GM19099 (cell line): ENCODE data around the gene OLFM1.

Experiments
- POLR2A ChIP-seq: IDR thresholded peaks from 3 replicates; pipeline ENCODE4 v1.6.1; 2011; ENCODE audit warnings: low read depth; ENCODE audit not compliant: insufficient read length; ENCODE audit errors: extremely low read depth

OLFM1 gene

DNA sequence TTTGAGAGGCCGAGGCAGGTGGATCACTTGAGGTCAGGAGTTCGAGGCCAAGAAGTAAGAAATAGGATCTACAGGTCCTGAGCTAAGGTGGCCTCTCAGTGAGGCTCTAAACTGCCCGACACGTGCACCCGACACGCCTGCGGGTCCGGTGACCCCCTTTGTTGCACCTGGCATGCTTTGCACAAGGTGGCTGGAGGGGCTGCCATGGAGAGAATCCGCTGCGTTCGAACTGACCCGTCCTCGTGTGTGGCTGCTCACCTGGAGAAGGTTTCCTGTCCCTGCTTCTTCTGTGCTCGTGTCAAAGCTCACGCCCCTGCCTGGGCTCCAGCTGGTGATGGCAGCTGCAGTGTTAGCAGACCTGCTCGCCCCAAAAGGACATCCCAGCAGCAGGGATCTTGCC lies 5.7 kb upstream of the OLFM1 start:
- TF ChIP-seq POLR2A, result no peak

DNA sequence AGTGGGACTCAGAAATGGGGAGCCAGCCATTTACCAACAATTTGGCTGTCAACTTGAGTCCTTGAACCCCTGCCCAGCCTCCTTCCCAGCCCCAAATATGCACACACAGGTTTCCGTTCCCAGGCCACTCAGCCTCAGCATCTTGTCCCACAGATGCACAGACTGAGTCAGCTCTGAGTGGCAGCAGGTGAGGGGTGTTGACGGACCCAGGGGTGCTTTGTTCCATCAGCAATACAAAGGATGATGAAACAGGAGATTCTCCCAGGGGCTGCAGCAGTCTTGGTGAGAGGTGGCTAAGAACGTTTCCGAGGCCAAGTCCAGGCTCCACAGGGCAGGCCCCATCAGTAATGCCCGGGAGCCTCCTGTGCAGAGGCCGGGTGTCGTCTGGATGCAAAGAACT lies 4.9 kb upstream of the OLFM1 start:
- TF ChIP-seq POLR2A, result no peak

DNA sequence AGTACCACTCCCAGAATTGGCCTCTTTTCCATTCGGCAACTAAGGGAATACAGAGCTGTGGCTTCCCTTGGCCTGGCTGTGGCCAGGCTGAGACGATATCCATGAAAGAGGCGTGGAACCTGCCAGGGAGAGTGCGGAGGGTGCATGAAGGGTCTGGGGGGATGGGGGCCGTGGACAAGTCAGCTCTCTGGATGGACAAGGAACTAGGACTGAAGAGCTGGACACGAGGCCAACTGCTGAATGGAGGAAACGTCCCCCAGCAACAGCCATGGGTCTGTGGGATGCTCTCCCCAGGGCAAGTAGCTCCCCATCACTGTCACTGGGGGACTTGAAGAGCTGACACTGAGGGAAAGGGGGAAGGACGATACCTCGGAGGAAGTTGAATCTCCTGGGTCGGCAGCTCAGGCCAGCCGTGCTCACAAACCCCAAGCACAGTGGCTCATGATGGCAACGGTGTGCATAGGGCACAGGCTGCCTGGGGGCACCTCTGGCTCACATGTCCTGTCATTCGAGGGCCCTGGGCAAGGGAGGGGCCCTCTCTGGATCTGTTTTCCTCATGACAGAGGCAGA lies 4.1 kb upstream of the OLFM1 start:
- no peak for TF ChIP-seq POLR2A

DNA sequence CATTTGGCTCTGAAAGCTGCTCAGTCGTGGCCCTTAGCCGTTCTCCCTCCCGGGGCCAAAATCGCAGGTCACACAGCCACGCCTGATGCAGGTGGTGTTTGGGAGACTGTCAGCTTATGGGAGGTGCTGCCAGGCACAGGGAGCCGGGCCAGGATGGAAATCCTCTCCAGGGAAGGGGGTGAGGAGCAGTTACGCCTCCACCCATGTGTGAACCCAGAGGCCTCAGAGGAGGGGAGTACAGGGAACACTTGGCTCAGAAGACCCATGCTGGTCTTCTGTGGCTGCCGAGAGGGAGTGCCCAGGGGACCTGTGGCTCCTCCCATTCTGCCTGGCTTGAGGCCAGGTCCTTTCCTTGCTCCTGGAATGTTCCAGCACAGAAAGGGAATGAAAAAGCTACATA lies 3.6 kb upstream of the OLFM1 start:
- no peak for TF ChIP-seq POLR2A

DNA sequence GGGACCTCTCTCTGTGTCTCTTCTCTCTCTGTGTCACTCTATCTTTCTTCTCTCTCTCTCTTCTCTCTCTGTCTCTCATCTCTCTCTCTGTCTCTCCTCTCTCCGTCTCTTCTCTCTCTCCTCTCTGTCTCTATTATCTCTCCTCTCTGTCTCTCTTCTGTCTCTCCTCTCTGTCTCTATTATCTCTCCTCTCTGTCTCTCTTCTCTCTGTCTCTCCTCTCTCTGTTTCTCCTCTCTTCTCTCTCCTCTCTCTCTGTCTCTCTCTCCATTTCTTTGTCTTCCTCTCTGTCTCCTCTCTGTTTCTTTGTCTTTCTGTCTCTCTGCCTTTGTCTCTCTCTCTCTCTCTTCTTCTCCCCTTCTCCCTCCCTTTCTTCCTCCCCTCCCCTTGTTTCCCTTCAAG lies 3.2 kb upstream of the OLFM1 start:
- no peak for TF ChIP-seq POLR2A

DNA sequence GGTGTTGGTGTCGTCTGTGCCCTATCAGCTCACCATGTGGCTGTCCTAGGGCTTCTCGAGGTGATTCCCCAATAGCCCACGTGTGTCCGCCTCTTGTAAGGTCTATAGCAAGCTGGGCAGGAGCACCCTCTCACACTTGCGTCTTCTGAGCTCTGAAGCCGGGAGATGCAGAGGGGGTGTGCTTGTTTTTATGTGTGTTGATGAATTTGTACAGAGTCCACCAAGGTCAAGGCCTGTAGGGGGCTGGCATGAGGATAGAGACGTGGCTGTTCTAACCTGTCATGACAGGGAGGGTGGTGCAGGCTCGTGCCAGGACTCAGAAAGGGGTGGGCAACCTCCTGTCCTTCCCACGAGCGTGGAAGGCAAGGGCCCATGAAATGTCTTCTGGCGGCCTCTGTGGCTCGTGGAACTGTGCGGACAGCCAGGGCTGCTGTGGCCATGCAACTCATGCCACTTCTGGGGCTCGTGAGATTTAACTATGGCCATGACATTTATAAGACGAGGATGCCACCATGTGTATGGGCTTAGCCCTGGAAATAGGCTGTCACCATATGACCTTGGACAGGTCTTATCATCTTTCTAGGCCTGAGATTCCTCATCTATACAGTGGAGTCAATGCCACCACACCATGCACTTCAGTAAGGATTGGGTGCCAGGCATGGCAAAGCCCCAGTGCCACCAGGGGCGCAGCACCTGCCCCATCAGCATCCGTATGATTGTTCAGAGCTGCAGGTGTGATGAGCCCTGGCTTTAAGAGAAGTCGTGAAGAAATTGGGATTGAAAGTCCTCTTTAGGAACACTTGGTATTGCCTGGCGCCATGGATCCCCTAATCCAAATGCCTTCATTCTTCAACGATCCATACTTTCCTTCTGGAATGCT lies 2.3 kb upstream of the OLFM1 start:
- TF ChIP-seq POLR2A, result no peak

DNA sequence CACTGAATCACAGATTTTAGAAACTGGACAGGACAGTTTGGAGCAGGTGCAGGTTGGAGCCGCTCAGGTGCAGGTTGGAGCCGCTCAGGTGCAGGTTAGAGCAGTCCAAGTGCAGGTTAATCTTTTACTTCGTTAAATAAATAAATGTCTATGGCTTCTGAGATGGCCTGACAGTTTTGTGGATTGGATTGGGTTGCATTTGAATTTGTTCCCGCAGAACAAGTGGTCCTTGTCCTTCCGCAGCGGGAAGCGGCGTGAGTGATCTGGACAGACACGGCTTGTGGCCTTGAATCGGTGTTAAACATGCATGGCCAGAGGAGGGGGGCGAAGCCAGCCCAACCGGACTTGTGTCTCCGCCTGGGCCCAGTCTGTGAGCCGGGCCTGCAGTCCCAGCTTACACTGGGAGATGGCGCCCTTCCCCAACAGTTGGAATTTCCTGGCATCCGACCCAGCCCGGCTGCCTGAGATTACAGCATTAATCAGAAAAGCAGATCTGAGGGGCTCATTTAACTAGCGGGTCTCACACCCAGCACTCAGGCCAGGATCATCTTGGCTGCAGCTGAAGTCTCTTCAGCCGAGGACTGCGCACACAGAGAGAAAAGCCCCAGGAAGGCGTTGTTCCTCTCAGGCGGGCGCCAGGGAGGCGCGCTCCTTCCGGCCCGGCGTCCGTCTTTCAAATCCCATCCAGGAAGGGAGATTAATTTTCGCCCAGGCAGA lies 1.5 kb upstream of the OLFM1 start:
- TF ChIP-seq POLR2A, result no peak

DNA sequence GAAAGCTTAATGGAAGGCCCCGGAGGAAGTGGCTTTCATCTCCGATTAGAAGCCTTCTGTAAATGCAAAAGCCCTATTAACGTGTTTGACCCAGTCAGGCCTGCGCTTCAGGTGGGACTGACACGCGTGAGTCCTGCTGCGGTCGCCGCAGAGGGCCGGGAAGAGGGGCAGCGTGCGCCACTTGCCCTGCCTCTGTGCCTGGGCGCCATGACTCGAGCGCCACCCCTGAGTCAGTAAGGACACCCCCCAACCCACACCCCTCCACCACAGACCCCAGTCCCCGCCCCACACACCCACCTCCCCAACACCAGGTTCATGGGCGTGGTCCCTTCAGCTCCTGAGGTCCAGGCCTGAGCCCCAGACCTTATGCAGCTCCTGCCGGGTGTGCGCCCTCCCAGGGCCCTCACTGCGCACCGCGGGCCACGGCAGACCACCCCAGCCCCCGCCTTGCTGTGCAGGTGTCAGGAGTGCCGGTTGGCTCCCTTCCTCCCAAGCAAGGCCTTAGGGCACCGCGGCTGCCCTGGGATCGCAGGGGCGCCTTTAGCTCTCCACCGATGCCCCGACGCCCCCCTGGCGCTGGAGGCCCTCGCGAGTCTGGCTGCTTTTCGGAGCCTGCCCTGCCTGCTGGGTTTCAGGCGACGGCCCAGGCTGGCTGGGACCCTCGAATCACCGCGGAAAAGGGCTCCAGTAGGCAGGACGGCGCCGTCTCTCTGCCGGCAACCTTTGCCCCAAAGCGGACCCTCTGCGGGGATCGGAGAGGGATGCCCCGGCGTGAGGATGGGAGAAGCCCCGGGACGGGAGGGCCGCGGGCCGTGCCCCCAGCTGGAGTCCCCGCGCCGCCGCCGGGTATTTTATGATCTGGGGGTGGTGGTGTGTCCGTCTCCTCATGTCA lies 625 bp upstream of the OLFM1 start:
- TF ChIP-seq POLR2A, result no peak

DNA sequence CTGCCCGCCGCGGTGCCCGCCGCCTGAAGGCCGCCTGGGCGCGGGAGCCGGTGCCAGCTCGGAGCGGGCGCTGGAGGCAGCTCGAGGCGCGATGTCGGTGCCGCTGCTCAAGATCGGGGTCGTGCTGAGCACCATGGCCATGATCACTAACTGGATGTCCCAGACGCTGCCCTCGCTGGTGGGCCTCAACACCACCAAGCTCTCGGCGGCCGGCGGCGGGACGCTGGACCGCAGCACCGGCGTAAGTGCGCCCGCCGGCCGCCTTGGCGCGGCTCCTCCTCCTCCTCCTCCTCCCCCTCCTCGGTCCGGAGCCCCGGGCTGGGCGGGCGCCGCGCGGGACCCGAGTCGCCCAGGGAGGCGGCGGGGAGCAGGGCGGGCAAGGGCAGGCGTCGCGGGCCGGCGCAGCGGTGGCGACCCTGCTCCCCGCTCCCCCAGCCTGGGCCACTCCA lies 455 bp downstream of the OLFM1 start:
- TF ChIP-seq POLR2A, result no peak

DNA sequence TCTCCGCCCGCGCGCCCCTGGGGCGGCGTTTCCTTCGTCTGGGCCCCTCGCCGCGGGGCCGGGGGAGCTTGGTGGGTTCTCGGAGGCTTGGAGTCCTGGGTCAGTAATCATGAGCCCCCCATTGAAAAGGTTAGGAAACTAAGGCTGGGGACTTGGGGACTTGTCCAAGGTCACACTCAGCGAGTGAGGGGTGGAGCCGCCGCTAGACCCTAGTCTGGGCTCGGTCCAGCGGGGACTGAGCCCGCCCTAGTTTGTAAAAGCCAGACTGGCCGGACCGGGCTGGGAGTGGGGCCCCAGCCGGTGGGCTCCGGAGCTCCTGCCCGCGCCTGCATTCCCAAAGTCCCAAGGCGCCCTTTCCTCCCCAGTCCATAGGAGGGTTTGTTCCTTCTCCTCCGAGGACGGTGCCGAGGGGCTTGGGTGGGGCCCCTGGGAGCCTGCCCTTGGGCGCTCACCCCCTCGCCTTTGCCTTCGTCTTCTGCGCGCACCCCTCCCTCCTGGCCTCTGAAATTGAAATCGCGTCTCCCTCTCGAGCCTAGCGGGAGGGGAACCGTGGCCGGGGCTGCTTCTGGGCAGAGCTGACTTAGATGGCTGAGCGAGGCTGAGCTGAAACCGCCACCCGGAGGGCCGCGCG lies 995 bp downstream of the OLFM1 start:
- no peak for TF ChIP-seq POLR2A

DNA sequence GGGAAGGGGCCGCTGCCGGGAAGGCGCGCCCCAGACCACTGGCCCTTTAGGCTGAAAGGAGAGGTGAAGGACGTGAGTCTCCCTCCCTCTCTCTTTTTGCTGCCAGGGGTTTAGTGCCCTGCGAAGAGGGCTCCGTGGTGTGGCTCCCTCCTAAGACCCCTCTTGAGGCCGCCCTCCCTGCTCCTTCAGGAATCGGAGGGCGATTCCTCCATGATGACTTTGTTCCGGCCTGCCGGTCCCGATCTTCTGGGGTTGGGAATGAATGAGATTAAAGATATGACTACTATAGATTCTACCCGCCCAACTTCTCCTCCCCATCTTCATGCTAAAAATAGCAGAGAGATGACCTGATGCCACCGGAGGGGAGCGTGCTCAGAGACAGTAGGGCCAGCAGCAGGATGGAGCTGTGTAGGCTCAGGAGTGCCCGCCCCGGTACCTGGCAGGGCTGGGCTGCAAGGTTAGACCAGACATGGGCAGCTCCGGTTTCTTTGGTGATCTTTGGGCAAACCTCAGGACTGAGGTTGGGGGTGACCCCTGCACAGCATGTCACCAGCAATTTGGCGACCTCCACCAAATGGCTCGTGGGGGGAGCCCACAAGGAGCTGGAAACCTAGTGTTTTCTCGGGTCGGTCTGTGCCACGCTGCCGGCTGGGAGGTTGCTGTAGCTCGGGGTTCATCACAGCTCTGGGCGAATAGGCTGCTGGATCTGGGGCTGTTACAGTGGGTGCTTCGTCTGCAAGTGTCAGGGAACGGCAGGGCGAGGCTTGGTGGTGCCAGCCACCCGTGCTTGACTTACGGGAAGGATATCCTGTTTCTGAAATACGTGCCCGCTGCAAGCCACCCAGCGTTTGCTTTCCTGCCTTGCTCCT lies 1.7 kb downstream of the OLFM1 start:
- TF ChIP-seq POLR2A, result no peak

DNA sequence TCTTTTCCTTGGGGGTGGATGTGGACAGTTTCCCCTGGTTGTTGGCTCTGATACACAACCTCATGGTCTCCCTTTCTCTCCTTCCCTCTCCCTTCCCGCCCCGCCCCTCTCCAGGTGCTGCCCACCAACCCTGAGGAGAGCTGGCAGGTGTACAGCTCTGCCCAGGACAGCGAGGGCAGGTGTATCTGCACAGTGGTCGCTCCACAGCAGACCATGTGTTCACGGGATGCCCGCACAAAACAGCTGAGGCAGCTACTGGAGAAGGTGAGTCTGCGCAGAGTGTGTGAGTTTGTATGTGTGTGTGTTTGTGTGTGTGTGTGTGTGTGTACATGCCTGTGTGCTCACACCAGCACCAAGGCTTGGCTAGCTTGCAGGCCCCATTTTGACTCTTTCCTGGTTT lies 2.6 kb downstream of the OLFM1 start:
- no peak for TF ChIP-seq POLR2A

DNA sequence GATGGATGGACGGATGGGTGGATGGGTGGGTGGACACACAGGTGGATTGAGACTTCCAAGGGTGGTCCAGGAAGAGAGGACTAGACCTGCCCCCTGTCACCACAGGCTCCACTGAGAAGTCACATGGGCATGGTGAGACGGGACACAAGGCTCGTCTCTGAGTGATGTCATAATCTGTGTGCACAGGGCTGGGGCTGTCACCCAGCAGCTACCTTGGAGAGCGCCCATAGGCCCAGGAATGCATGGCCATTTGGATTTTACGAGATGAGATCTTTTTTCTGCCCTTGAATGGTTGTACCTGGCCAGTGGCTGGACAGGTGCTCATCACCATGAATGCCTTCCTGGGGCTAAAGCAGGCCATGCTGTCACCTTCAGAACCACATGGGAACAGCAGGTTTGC lies 3.1 kb downstream of the OLFM1 start:
- no peak for TF ChIP-seq POLR2A
